Kidney (tissue), 14 donors: ENCODE data around the gene THAP8. TPM values are rescaled to one million over a fixed set of nuclear protein-coding genes. Genes with fewer than 3 reads are reported as not detected.

Experiments used
- DNase-seq, 5 donors: peaks; one replicate each; pipeline ENCODE4 v3.0.0-alpha.2; 2013 to 2020
- FAIRE-seq: peaks from 2 replicates; lab custom pipeline; 2012; peaks lifted over from hg19 to GRCh38; lab: Jason Lieb, UNC
- H3K27ac ChIP-seq, 2 donors: one replicate each; pipeline ENCODE4 v1.7.0; 2013; ENCODE audit warnings: low read depth in 2 of 2, low read length in 2 of 2, inconsistent platforms in 1 of 2
- H3K27me3 ChIP-seq: one replicate; pipeline ENCODE4 v1.7.1; 2013; ENCODE audit warnings: low read length, inconsistent platforms; ENCODE audit not compliant: control insufficient read depth, insufficient read depth
- H3K36me3 ChIP-seq, 3 donors: one replicate each; pipeline versions ENCODE4 v1.7.0 to v1.7.1; 2013; ENCODE audit warnings: low read length in 3 of 3, control low read depth in 1 of 3, inconsistent platforms in 1 of 3; ENCODE audit not compliant: insufficient read depth in 3 of 3, control insufficient read depth in 2 of 3
- H3K4me1 ChIP-seq, 3 donors: one replicate each; pipeline versions ENCODE4 v1.7.0 to v1.7.1; 2013; ENCODE audit warnings: low read length in 3 of 3, inconsistent platforms in 1 of 3, low read depth in 1 of 3; ENCODE audit not compliant: control insufficient read depth in 2 of 3, insufficient read depth in 2 of 3
- H3K4me3 ChIP-seq, 3 donors: one replicate each; pipeline versions ENCODE4 v1.7.0 to v1.8.1; 2013; ENCODE audit warnings: low read length in 3 of 3, control low read depth in 1 of 3, inconsistent platforms in 1 of 3
- H3K9ac ChIP-seq, 3 donors: one replicate each; pipeline versions ENCODE4 v1.7.0 to v1.7.1; 2013; ENCODE audit warnings: low read length in 3 of 3, control low read depth in 1 of 3, inconsistent platforms in 1 of 3
- H3K9me3 ChIP-seq, 3 donors: one replicate each; pipeline versions ENCODE4 v1.7.0 to v1.7.1; 2013; ENCODE audit warnings: low read length in 3 of 3, control low read depth in 1 of 3, inconsistent platforms in 1 of 3; ENCODE audit not compliant: control insufficient read depth in 2 of 3, insufficient read depth in 1 of 3
- CTCF ChIP-seq: IDR thresholded peaks from 3 replicates; pipeline ENCODE4 v1.5.1; 2012; ENCODE audit warnings: mild to moderate bottlenecking, moderate library complexity, borderline replicate concordance; ENCODE audit not compliant: insufficient read depth; ENCODE audit errors: extremely low read depth
- intact Hi-C: fragments of 100-400 bp; cut with DNase I; formaldehyde crosslinking; loops from one replicate; pipeline ENCODE4 v1.11.1; 2022
- polyA plus RNA-seq: library from polyadenylated mRNA; stranded (reverse); fragments of 350-450 nt; fragmentation: Illumina TruSeq; extraction: RNeasy Lipid Tissue Mini Kit (QIAGEN cat#74804); gene quantifications from one replicate; pipeline ENCODE4 v1.2.3, GENCODE V29; 2014; ENCODE audit warnings: low read depth, low replicate concordance; ENCODE audit not compliant: insufficient read depth
- total RNA-seq: library from RNA; stranded (reverse); fragmentation: NEBNext Ultra II Directional; extraction: Animal tissue kit (Norgen Biotek cat#: 25700); gene quantifications from one replicate; pipeline ENCODE4 v1.2.1, GENCODE V29; 2021
- donor health status: control.
- donor health status: control.
- donor health status: control.
- donor health status: control.
- donor health status: control.
- donor health status: DM: yes; HTN: yes; CAD: no.
- donor health status: Normal renal cell carcinoma (clear cell type).

THAP8 gene
- total and polyA plus RNA-seq, 2 donors from 2014 or later = 3.7 to 10.3 TPM

GRCh38 chr19:36084231-36085009 is 30.3 kb upstream of the THAP8 start:
- intact Hi-C loops = no loop called here
- Histone ChIP-seq H3K9ac (no peak overlapping the region), H3K4me1 (no peaks in the 10 kb centered on the region), H3K4me3 (no peak overlapping the region), H3K27me3 (no peaks in the 10 kb centered on the region), H3K9me3 (no peaks in the 10 kb centered on the region), H3K27ac (no peak overlapping the region), H3K36me3 (no peaks in the 10 kb centered on the region)
- FAIRE-seq (no peak), DNase-seq (no peak)
- TF ChIP-seq CTCF = no peak

GRCh38 chr19:36082916-36083315 is 28.8 kb upstream of the THAP8 start:
- Histone ChIP-seq H3K36me3 (no peaks in the 10 kb centered on the region), H3K4me3 (no peak overlapping the region), H3K9ac (no peak overlapping the region), H3K27me3 (no peaks in the 10 kb centered on the region), H3K4me1 (no peaks in the 10 kb centered on the region), H3K9me3 (no peaks in the 10 kb centered on the region), H3K27ac (no peak overlapping the region)
- intact Hi-C loops = no loop called here
- no peak for DNase-seq
- FAIRE-seq = no peak
- TF ChIP-seq CTCF = no peak

GRCh38 chr19:36081894-36082293 is 27.8 kb upstream of the THAP8 start:
- H3K4me3 ChIP-seq = no peak overlapping the region
- no peak for DNase-seq
- intact Hi-C loops = no loop called here
- H3K9me3 ChIP-seq = no peaks in the 10 kb centered on the region
- no peaks in the 10 kb centered on the region for H3K27me3 ChIP-seq
- H3K27ac ChIP-seq = no peak overlapping the region
- H3K4me1 ChIP-seq = no peaks in the 10 kb centered on the region
- no peaks in the 10 kb centered on the region for H3K36me3 ChIP-seq
- H3K9ac ChIP-seq = no peak overlapping the region
- no peak for TF ChIP-seq CTCF
- FAIRE-seq = no peak
